NCI-H1048 (cell line): ENCODE measurements around the gene METTL4.

Source experiments
- DNase-seq: peaks from one replicate; lab custom pipeline; 2025; lab: John Stamatoyannopoulos, UW

The METTL4 gene

GRCh38 chr18:2571200-2572170, at the start of gene METTL4, which contains the start of gene NDC80:
TSS of gene METTL4 (minus strand) at chr18:2571505. CDS start at chr18:2567216, 4,289 bp downstream.
TSS of gene NDC80 (plus strand) at chr18:2571557. CDS start at chr18:2572986, 1,429 bp downstream.
- peak; percentile 86 for DNase-seq

GRCh38 chr18:2618009-2618408, 46.7 kb upstream of the METTL4 start:
- DNase-seq = no peak

- no peak for DNase-seq
Measured at GRCh38 chr18:2617401-2617998, 46.2 kb upstream of the METTL4 start.

GRCh38 chr18:2612996-2613395, 41.7 kb upstream of the METTL4 start:
- DNase-seq = no peak

- no peak for DNase-seq
Measured at GRCh38 chr18:2610549-2610948, 39.2 kb upstream of the METTL4 start.

GRCh38 chr18:2609604-2610003, 38.3 kb upstream of the METTL4 start:
- DNase-seq = no peak

- DNase-seq = no peak
Measured at GRCh38 chr18:2606335-2606734, 35.0 kb upstream of the METTL4 start.

GRCh38 chr18:2602844-2603243, 31.5 kb upstream of the METTL4 start:
- DNase-seq = no peak

- no peak for DNase-seq
Measured at GRCh38 chr18:2597639-2598038, 26.3 kb upstream of the METTL4 start.

- DNase-seq = no peak
Measured at GRCh38 chr18:2590303-2590702, 19.0 kb upstream of the METTL4 start.

GRCh38 chr18:2589345-2590068, 18.2 kb upstream of the METTL4 start:
- DNase-seq = no peak

GRCh38 chr18:2588666-2589344, 17.5 kb upstream of the METTL4 start:
- DNase-seq = no peak

GRCh38 chr18:2587788-2588187, 16.5 kb upstream of the METTL4 start:
- no peak for DNase-seq

- no peak for DNase-seq
Measured at GRCh38 chr18:2573408-2573807, 2.1 kb upstream of the METTL4 start.

GRCh38 chr18:2572892-2573291, 1.6 kb upstream of the METTL4 start:
- no peak for DNase-seq

GRCh38 chr18:2572171-2572569, 865 bp upstream of the METTL4 start:
- DNase-seq = no peak

GRCh38 chr18:2570772-2571199, 519 bp downstream of the METTL4 start:
- no peak for DNase-seq

GRCh38 chr18:2569338-2570207, 1.7 kb downstream of the METTL4 start:
- DNase-seq = no peak

- DNase-seq = no peak
Measured at GRCh38 chr18:2568605-2569004, 2.7 kb downstream of the METTL4 start.

GRCh38 chr18:2568129-2568528, 3.2 kb downstream of the METTL4 start:
- no peak for DNase-seq

- no peak for DNase-seq
Measured at GRCh38 chr18:2564373-2564772, 6.9 kb downstream of the METTL4 start.
